K562 (cell line): Measurements from ENCODE around the gene OXLD1. TPM values are rescaled to one million over a fixed set of nuclear protein-coding genes. Genes with fewer than 3 reads are reported as not detected.

Experiments
- BMI1 ChIP-seq: fragments of 150-350 bp; IDR thresholded peaks from 2 replicates; pipeline ENCODE4 v1.6.1; 2014; ENCODE audit warnings: low read length
- CREBBP ChIP-seq: IDR thresholded peaks from one replicate; pipeline ENCODE4 v1.6.1; 2012; ENCODE audit warnings: low read depth, mild to moderate bottlenecking, control low read depth, inconsistent platforms, low read length
- EHMT2 ChIP-seq: fragments of 450-650 bp; IDR thresholded peaks from 2 replicates; pipeline ENCODE4 v1.6.1; 2018; ENCODE audit warnings: antibody characterized with exemption
- ELF4 ChIP-seq: fragments of 450-650 bp; formaldehyde crosslinking; IDR thresholded peaks from 2 replicates; pipeline ENCODE4 v1.4.0; 2022; ENCODE audit warnings: missing genetic modification characterization
- FOXA1 ChIP-seq: fragments of 450-650 bp; IDR thresholded peaks from 2 replicates; pipeline ENCODE4 v1.6.1; 2016; ENCODE audit warnings: mild to moderate bottlenecking, borderline replicate concordance
- GABPA ChIP-seq: fragments of 200-800 bp; sonication (Bioruptor generic); conservative IDR thresholded peaks from 2 replicates; pipeline ENCODE4 v1.6.1; 2016; ENCODE audit warnings: low read depth, missing genetic modification characterization, missing compliant biosample characterization
- GATA2 ChIP-seq: sonication (generic); formaldehyde crosslinking; IDR thresholded peaks from 2 replicates; pipeline ENCODE4 v1.4.0; 2020; ENCODE audit warnings: mild to moderate bottlenecking, missing genetic modification reagents
- IFI16 ChIP-seq: fragments of 250-450 bp; sonication (Bioruptor Pico); IDR thresholded peaks from 2 replicates; pipeline ENCODE4 v2.1.2; 2022; ENCODE audit warnings: mild to moderate bottlenecking, inconsistent platforms
- MTA1 ChIP-seq: fragments of 450-650 bp; IDR thresholded peaks from 2 replicates; pipeline ENCODE4 v1.6.1; 2017; ENCODE audit warnings: borderline replicate concordance
- RBFOX2 ChIP-seq: fragments of 200-400 bp; formaldehyde crosslinking; IDR thresholded peaks from 2 replicates; pipeline ENCODE4 v1.6.1; 2017; ENCODE audit warnings: low read depth, mild to moderate bottlenecking, low read length, moderate library complexity
- RBM22 ChIP-seq: fragments of 200-400 bp; formaldehyde crosslinking; IDR thresholded peaks from 2 replicates; pipeline ENCODE4 v1.6.1; 2018; ENCODE audit warnings: low read length, low read depth; ENCODE audit not compliant: poor library complexity, severe bottlenecking
- SIN3A ChIP-seq, 2 experiments: fragments of 150-350 bp in 1 of 2; IDR thresholded peaks; 2 replicates each; pipeline ENCODE4 v1.6.1; 2011 to 2016; ENCODE audit warnings: borderline replicate concordance in 2 of 2, low read depth in 2 of 2, low read length in 2 of 2, mild to moderate bottlenecking in 2 of 2, moderate library complexity in 2 of 2; ENCODE audit not compliant: control insufficient read depth in 1 of 2
- SRSF7 ChIP-seq: fragments of 200-400 bp; formaldehyde crosslinking; optimal IDR thresholded peaks from 2 replicates; pipeline ENCODE3; 2017; ENCODE audit warnings: mild to moderate bottlenecking, low read depth, low read length
- TCF15 ChIP-seq: fragments of 250-450 bp; sonication (Bioruptor Pico); IDR thresholded peaks from 2 replicates; pipeline ENCODE4 v1.8.0; 2022; ENCODE audit warnings: moderate library complexity, mild to moderate bottlenecking, inconsistent platforms
- ZBTB2 ChIP-seq: fragments of 450-650 bp; IDR thresholded peaks from 2 replicates; pipeline ENCODE4 v1.6.1; 2016; ENCODE audit warnings: antibody characterized with exemption
- ZC3H4 ChIP-seq: sonication (generic); formaldehyde crosslinking; IDR thresholded peaks from 2 replicates; pipeline ENCODE4 v1.9.0; 2021; ENCODE audit warnings: missing genetic modification reagents, borderline replicate concordance
- ZNF165 ChIP-seq: fragments of 250-450 bp; sonication (Bioruptor Pico); IDR thresholded peaks from 2 replicates; pipeline ENCODE4 v1.4.0; 2020; ENCODE audit warnings: borderline replicate concordance
- ZNF449 ChIP-seq: fragments of 250-450 bp; sonication (Bioruptor Pico); IDR thresholded peaks from 2 replicates; pipeline ENCODE4 v1.8.0; 2022; ENCODE audit warnings: moderate library complexity, mild to moderate bottlenecking, inconsistent platforms
- polyA plus RNA-seq, 8 experiments: library from polyadenylated mRNA; depleted of rRNA in 4 of 8; stranded (reverse) in 5 of 8; unstranded in 3 of 8; fragments of >200 nt; fragmentation: Nextera tagmentation in 2 of 8; fragmentation: Illumina TruSeq in 1 of 8; extraction: Ambion mirVana in 2 of 8; extraction: Trizol in 1 of 8; gene quantifications; 2 replicates each; pipeline versions ENCODE4 v1.2.1 to v1.2.3, GENCODE V29; 2011 to 2014; ENCODE audit warnings: inconsistent platforms in 1 of 8, missing spikeins in 1 of 8
- total RNA-seq, 7 experiments: library from RNA; depleted of rRNA in 6 of 7; stranded (reverse); fragments of >200 nt in 6 of 7; fragmentation: Illumina TruSeq in 2 of 7; extraction: Trizol in 2 of 7; gene quantifications; 2 replicates each; pipeline versions ENCODE4 v1.2.1 to v1.2.3, GENCODE V29; 2011 to 2021; ENCODE audit warnings: low replicate concordance in 1 of 7

Gene OXLD1
- total and polyA plus RNA-seq, 9 of the 15 experiments (the other 6 are each of a cell fraction or from before 2014, with no cell fraction given) = 4.4 to 115 (median 29.3) TPM

- TF ChIP-seq ZBTB2 = 0 out of 2 replicates have a peak, but pooled peaks have one; percentile 20
- TF ChIP-seq ZNF165 = no peak
- peak; percentile 46 for TF ChIP-seq RBM22
- no peak for TF ChIP-seq CREBBP
- TF ChIP-seq ZNF449 (CRISPR knock-in tag) = no peak
- no peak for TF ChIP-seq BMI1
- TF ChIP-seq MTA1 = no peak
- no peak for TF ChIP-seq GATA2
- TF ChIP-seq IFI16 = no peak
- no peak for TF ChIP-seq ELF4 (CRISPR knock-in tag)
- TF ChIP-seq RBFOX2 = peak; percentile 41; the same call in 1 of the 2 replicates
- no peak for TF ChIP-seq FOXA1
- TF ChIP-seq TCF15 (CRISPR knock-in tag) = no peak
- TF ChIP-seq EHMT2 = no peak
- peak in 1 of 2 experiments; percentile 9; a peak in 1 of 4 replicates for TF ChIP-seq SIN3A (IDR thresholded peaks at IDR 0.05; ENCODE audit: borderline replicate concordance in 2 of 2, control insufficient read depth in 1 of 2, low read depth in 2 of 2, low read length in 2 of 2)
- 0 out of 2 replicates have a peak, but pooled peaks have one; percentile 7 for TF ChIP-seq GABPA (tag)
- TF ChIP-seq SRSF7 = no peak
- no peak; the same call in 1 of the 2 replicates for TF ChIP-seq ZC3H4 (CRISPR knock-in tag)
- TF ChIP-seq, all 486 proteins: peak for 41
Measured at GRCh38 chr17:81712468-81713003, 46.1 kb upstream of the OXLD1 start (continued).
